GM21717 (cell line): ENCODE data around the gene PCDHGA8.
"Not testable (repeated sequence)": the region's sequence is repeated elsewhere in the genome, so short reads cannot be mapped to it uniquely, and the experiment has no call there.

Source experiments
- ATAC-seq: cut with Tn5 transposase; IDR thresholded peaks from one replicate; pipeline ENCODE4 v1.9.1; 2021; ENCODE audit warnings: mild to moderate bottlenecking, moderate library complexity; ENCODE audit not compliant: unreplicated experiment

Gene PCDHGA8

GRCh38 chr5:141369994-141370848 lies 22.2 kb upstream of the PCDHGA8 start, which contains the start of gene PCDHGB3:
TSS of gene PCDHGB3 (plus strand) at chr5:141370242. CDS start at chr5:141370395, 153 bp downstream.
- peak; percentile 73 for ATAC-seq

DNA sequence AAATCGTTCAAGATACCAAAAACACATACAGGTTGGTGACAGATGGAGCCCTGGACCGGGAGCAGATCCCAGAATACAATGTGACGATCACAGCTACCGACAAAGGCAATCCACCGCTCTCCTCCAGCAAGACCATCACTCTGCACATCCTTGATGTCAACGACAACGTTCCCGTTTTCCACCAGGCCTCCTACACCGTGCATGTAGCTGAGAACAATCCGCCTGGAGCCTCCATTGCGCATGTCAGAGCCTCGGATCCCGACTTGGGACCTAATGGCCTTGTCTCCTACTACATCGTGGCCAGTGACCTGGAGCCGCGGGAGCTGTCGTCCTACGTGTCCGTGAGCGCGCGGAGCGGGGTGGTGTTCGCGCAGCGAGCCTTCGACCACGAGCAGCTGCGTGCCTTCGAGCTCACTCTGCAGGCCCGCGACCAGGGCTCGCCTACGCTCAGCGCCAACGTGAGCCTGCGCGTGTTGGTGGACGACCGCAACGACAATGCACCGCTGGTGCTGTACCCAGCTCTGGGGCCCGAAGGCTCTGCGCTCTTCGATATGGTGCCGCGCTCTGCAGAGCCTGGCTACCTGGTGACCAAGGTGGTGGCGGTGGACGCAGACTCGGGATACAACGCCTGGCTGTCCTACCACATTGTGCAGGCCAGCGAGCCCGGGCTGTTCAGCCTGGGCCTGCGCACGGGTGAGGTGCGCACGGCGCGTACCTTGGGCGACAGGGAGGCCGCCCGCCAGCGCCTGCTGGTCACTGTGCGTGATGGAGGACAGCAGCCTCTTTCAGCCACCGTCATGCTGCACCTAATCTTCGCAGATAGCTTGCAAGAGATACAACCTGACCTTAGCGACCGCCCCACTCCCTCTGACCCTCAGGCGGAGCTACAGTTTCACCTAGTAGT lies 20.6 kb upstream of the PCDHGA8 start:
- no peak for ATAC-seq

DNA sequence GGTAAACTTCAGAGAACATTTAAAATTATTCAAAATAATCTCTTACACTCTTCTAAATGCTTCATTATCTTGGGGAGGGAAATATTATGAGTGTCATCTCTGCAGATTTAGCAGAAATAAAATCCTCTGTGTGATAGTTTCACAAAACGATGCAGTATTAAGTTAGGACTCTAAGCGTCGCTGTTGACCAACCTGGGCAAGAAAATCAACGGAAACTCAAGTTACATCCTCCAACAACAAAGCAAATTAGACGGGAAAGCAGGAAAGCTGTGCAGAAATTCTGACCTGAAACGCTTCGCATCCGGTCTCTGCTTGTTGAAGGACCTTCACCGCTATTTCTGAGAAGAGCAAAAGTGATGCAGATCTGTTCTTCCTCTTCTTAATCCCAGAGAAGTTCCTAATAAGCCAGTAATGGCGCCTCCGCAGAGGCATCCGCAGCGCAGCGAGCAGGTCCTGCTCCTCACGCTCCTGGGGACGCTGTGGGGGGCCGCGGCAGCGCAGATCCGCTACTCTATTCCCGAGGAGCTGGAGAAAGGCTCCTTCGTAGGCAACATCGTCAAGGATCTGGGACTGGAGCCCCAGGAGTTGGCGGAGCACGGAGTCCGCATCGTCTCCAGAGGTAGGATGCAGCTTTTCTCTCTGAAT lies 18.6 kb upstream of the PCDHGA8 start, which contains the start of gene PCDHGA6:
TSS of gene PCDHGA6 (plus strand) at position 219 of the 645 bp plus-strand sequence. CDS start at position 412, 193 bp downstream.
- ATAC-seq, result no peak

GRCh38 chr5:141374627-141375026 lies 17.8 kb upstream of the PCDHGA8 start:
- no peak for ATAC-seq

GRCh38 chr5:141375444-141376155 lies 16.8 kb upstream of the PCDHGA8 start:
- not testable (repeated sequence) for ATAC-seq

GRCh38 chr5:141382469-141383294 lies 9.8 kb upstream of the PCDHGA8 start, which contains the start of gene PCDHGA7:
TSS of gene PCDHGA7 (plus strand) at chr5:141382742. CDS start at chr5:141382900, 158 bp downstream.
- ATAC-seq, result no peak

- no peak for ATAC-seq
Observed at GRCh38 chr5:141383345-141383744, 9.1 kb upstream of the PCDHGA8 start.

GRCh38 chr5:141384471-141385267 lies 7.8 kb upstream of the PCDHGA8 start:
- no peak for ATAC-seq

DNA sequence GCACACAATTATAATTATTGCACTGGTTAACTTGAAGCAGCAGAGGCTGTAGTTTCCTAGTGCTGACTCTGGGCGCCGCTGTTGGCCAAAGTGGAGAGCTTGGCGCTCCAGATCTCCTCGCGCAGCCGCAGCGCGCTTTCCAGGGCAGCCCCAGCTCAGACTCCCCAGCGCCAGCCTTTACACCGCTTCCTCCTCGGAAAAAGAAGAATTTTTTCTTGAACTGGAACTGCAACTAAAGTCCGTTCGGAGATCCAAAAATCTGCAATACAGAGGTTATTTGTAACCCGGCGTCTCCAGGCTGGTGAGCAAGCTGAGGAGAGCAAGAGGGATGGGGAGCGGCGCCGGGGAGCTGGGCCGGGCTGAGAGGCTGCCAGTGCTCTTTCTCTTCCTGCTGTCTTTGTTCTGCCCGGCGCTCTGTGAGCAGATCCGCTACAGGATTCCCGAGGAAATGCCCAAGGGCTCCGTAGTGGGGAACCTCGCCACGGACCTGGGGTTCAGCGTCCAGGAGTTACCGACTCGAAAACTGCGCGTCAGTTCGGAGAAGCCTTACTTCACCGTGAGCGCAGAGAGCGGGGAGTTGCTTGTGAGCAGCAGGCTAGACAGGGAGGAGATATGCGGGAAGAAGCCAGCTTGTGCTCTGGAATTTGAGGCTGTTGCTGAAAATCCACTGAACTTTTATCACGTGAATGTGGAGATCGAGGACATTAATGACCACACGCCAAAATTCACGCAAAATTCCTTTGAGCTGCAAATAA lies 4.7 kb upstream of the PCDHGA8 start, which contains the start of gene PCDHGB4:
TSS of gene PCDHGB4 (plus strand) at position 142 of the 755 bp plus-strand sequence. CDS start at position 329, 187 bp downstream.
- ATAC-seq, result peak; percentile 91

DNA sequence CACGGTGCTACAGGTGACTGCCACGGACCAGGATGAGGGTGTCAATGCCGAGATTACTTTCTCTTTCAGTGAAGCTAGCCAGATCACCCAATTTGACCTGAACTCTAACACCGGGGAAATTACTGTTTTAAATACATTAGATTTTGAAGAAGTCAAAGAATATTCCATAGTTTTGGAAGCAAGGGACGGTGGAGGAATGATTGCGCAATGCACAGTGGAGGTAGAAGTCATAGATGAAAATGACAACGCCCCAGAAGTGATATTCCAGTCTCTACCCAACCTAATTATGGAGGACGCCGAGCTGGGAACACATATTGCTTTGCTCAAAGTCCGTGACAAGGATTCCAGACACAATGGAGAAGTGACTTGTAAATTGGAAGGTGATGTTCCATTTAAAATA lies 3.8 kb upstream of the PCDHGA8 start:
- no peak for ATAC-seq

DNA sequence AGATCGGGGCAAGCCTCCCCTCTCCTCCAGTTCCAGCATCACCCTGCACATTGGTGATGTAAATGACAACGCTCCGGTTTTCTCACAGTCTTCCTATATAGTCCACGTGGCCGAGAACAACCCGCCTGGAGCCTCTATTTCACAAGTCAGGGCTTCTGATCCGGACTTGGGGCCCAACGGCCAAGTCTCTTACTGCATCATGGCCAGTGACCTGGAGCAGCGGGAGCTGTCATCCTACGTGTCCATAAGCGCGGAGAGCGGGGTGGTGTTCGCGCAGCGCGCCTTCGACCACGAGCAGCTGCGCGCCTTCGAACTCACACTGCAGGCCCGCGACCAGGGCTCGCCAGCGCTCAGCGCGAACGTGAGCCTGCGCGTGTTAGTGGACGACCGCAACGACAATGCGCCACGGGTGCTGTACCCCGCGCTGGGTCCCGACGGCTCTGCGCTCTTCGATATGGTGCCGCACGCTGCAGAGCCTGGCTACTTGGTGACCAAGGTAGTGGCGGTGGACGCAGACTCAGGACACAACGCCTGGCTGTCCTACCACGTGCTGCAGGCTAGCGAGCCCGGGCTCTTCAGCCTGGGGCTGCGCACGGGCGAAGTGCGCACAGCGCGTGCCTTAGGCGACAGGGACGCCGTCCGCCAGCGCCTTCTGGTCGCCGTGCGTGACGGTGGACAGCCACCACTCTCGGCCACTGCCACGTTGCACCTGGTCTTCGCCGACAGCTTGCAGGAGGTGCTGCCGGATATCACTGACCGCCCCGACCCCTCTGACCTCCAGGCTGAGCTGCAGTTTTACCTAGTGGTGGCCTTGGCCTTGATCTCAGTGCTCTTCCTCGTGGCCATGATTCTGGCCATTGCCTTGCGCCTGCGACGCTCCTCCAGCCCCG lies 3.0 kb upstream of the PCDHGA8 start:
- no peak for ATAC-seq

DNA sequence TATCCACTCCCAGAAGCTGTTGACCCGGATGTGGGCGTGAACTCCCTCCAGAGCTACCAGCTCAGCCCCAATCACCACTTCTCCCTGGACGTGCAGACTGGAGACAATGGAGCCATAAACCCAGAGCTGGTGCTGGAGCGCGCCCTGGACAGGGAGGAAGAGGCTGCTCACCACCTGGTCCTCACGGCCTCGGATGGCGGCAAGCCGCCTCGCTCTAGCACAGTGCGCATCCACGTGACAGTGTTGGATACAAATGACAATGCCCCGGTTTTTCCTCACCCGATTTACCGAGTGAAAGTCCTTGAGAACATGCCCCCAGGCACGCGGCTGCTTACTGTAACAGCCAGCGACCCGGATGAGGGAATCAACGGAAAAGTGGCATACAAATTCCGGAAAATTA lies 834 bp downstream of the PCDHGA8 start:
- ATAC-seq, result no peak

DNA sequence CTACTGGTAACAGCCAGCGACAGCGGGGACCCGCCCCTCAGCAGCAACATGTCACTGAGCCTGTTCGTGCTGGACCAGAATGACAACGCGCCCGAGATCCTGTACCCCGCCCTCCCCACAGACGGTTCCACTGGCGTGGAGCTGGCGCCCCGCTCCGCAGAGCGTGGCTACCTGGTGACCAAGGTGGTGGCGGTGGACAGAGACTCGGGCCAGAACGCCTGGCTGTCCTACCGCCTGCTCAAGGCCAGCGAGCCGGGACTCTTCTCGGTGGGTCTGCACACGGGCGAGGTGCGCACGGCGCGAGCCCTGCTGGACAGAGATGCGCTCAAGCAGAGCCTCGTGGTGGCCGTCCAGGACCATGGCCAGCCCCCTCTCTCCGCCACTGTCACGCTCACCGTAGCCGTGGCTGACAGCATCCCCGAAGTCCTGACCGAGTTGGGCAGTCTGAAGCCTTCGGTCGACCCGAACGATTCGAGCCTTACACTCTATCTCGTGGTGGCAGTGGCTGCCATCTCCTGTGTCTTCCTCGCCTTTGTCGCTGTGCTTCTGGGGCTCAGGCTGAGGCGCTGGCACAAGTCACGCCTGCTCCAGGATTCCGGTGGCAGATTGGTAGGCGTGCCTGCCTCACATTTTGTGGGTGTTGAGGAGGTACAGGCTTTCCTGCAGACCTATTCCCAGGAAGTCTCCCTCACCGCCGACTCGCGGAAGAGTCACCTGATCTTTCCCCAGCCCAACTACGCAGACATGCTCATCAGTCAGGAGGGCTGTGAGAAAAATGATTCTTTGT lies 2.2 kb downstream of the PCDHGA8 start:
- ATAC-seq, result not testable (repeated sequence)

DNA sequence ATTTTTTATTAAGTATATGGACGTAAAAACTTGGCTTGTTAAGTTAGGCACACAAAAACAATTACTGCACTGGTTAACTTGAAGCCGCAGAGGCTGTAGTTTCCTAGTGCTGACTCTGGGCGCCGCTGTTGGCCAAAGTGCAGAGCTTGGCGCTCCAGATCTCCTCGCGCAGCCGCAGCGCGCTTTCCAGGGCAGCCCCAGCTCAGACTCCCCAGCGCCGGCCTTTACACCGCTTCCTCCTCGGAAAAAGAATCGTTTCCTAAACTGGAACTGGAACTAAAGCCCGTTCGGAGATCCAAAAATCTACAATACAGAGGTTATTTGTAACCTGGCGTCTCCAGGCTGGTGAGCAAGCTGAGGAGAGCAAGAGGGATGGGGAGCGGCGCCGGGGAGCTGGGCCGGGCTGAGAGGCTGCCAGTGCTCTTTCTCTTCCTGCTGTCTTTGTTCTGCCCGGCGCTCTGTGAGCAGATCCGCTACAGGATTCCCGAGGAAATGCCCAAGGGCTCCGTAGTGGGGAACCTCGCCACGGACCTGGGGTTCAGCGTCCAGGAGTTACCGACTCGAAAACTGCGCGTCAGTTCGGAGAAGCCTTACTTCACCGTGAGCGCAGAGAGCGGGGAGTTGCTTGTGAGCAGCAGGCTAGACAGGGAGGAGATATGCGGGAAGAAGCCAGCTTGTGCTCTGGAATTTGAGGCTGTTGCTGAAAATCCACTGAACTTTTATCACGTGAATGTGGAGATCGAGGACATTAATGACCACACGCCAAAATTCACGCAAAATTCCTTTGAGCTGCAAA lies 5.5 kb downstream of the PCDHGA8 start, which contains the start of gene PCDHGB5:
TSS of gene PCDHGB5 (plus strand) at position 192 of the 796 bp plus-strand sequence. CDS start at position 373, 181 bp downstream.
- ATAC-seq, result peak; percentile 96

- ATAC-seq, result no peak
Observed at GRCh38 chr5:141398608-141399007, 6.2 kb downstream of the PCDHGA8 start.
